ENCODE data around the gene MORF4L1. TPM values are rescaled to one million over a fixed set of nuclear protein-coding genes. Genes with fewer than 3 reads are reported as not detected.

The MORF4L1 gene
- total RNA-seq, 6 experiments from 2014 or later, result 86.9 to 126 (median 115) TPM

DNA sequence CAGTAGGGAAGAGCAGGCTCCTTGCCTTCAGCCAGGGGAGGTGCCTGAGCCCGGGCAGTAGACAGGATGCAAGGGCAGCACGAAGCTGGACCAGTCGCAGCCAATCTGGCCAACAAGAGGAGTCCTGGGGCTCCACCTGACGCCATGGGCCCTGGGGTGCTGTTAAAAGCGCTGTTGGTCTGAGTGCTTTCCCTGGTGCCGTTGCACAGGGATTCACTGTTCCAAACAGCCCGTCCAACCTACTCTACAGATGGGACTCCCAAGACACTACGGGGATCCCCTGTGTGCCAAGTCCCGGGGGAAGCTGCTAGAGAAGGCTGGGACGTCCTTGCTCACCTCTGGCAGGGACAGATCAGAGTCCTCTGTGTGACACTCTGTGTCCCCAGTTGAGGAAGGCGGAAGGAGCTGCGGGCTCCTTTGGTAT is 71.5 kb downstream of the MORF4L1 start:
- intact Hi-C loops (cut with DNase I), result no loop called here
- Histone ChIP-seq H3K9me3 (no peaks in the 10 kb centered on the region), H3K4me1 (peaks cover 0 to 20% (median 4%) of the 10 kb centered on the region in 4 donors), H3K27ac (peak overlapping the region; percentile 84 to 94 (median 89)), H3K4me3 (peak overlapping the region; percentile 58 to 75 (median 65)), H3K27me3 (no peaks in the 10 kb centered on the region), H3K36me3 (no peaks in the 10 kb centered on the region)
- 19% methylated on average over 4 of the region's 12 CpGs for whole genome bisulfite sequencing (ENCODE audit: insufficient coverage, low coverage, low lambda C conversion rate, missing lambda C conversion rate)
- DNase-seq, result peak in 1 of 3 donors; percentile 61
- TF ChIP-seq CTCF (IDR thresholded peaks at IDR 0.05) (no peak), POLR2A (IDR thresholded peaks at IDR 0.05) (no peak)
- ATAC-seq, result peak; percentile 39 to 58 (median 52)

DNA sequence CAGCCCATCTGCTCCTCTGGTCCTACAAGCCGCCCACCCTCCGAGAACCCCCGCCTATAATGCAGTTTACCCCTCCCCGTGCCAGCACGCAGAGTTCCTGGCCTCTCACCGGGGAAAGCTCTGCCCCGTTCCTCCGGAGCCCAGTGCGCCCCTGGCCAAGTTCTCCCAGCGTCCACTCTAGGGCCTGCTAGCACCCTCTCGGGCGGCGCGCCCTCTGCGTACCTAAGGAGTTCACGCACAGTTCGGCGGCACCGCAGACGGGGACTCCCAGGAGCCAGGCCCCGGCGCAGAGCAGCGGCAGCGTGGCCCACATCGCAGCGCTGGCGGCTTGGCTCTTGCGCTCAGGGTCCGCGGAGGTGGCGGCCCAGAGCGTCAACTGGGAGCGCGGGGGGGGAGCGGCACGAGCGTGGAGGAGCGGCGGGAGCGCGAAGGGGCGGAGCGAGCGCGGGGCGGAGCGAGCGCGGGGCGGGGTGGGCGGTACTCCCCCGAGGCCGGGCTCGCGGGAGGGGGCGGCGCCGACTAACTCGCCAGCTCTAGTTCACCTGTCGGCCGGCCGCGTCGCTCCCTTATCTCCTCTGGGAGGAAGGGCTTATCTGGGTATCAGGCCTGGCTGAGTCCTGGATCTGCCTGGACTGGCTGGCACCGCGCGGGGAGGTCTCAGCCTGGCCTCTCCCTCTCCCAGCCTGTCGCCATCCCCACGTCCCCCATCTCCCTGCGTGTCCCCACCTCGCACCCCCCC is 72.1 kb downstream of the MORF4L1 start, which contains the start of gene CTSH:
TSS of gene CTSH (minus strand) at position 378 of the 739 bp plus-strand sequence. CDS start at position 313, 65 bp downstream.
- peak within 1 kb of the TSS; percentile 84 to 94 (median 89) for H3K27ac ChIP-seq
- H3K27me3 ChIP-seq, result no peaks in the 10 kb centered on the region
- peak within 1 kb of the TSS; percentile 58 to 75 (median 65) for H3K4me3 ChIP-seq
- ATAC-seq, result peak; percentile 93 to 97 (median 94)
- H3K4me1 ChIP-seq, result peaks cover 0 to 26% (median 7%) of the 10 kb centered on the region in 4 donors
- intact Hi-C loops (cut with DNase I), result no loop called here
- no peaks in the 10 kb centered on the region for H3K36me3 ChIP-seq
- H3K9me3 ChIP-seq, result no peaks in the 10 kb centered on the region
- WGBS (ENCODE audit: insufficient coverage, low coverage, low lambda C conversion rate, missing lambda C conversion rate), result 3% methylated on average over 14 of the region's 71 CpGs
- peak; percentile 95 to 96 (median 96) for DNase-seq
- peak; percentile 57 for TF ChIP-seq POLR2A (IDR thresholded peaks at IDR 0.05)
- TF ChIP-seq CTCF (IDR thresholded peaks at IDR 0.05), result no peak

DNA sequence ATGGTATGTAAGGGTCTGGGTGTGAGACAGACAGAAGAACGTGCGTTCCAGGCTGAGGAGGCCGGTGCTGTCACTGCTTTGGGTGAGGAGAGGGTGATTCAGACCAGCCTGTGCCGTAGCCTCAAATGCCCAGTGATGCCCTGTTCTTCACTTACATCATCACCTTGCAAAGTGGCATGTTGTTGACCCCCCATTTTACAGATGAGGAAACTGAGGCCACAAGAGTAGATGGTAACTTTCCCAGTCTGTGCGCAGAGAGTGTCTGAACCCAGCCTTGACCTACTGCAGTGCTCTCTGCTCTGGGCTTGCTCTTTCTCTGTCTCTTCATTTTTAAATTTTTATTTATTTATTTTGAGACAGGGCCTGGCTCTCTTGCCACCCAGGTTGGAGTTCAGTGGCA is 73.8 kb downstream of the MORF4L1 start:
- no peak for TF ChIP-seq CTCF (IDR thresholded peaks at IDR 0.05)
- no peak for TF ChIP-seq POLR2A (IDR thresholded peaks at IDR 0.05)
- intact Hi-C loops (cut with DNase I), result no loop called here
- Histone ChIP-seq H3K4me3 (no peak overlapping the region), H3K4me1 (peaks cover 0 to 41% (median 14%) of the 10 kb centered on the region in 4 donors), H3K27me3 (no peaks in the 10 kb centered on the region), H3K27ac (no peak overlapping the region), H3K36me3 (no peaks in the 10 kb centered on the region), H3K9me3 (no peaks in the 10 kb centered on the region)
- DNase-seq (no peak), ATAC-seq (no peak)
- 100% methylated on average over 4 of the region's 5 CpGs for WGBS (ENCODE audit: insufficient coverage, low coverage, low lambda C conversion rate, missing lambda C conversion rate)

GRCh38 chr15:78947506-78947905 is 74.8 kb downstream of the MORF4L1 start:
- Histone ChIP-seq H3K27me3 (no peaks in the 10 kb centered on the region), H3K9me3 (no peaks in the 10 kb centered on the region), H3K4me3 (no peak overlapping the region), H3K27ac (no peak overlapping the region), H3K4me1 (peaks cover 0 to 51% (median 19%) of the 10 kb centered on the region in 4 donors), H3K36me3 (no peaks in the 10 kb centered on the region)
- intact Hi-C loops (cut with DNase I), result no loop called here
- ATAC-seq (no peak), DNase-seq (no peak)
- 70% methylated on average over 3 of the region's 5 CpGs for WGBS (ENCODE audit: insufficient coverage, low coverage, low lambda C conversion rate, missing lambda C conversion rate)
- no peak for TF ChIP-seq CTCF (IDR thresholded peaks at IDR 0.05)
- no peak for TF ChIP-seq POLR2A (IDR thresholded peaks at IDR 0.05)

Small RNA genes lying within 50 kb of the gene (small RNA-seq; reads per million reads assigned to genes)
- gene RNU6-415P, result 0 reads per million in 2 experiments

Other genes starting within 250 kb of the MORF4L1 start
- gene CHRNB4, start 231.7 kb upstream of the MORF4L1 start, total RNA-seq, result under 1 TPM in 1 of 6 experiments, not detected in 5; 0.53 TPM
- gene ADAMTS7, start 61.4 kb upstream of the MORF4L1 start, total RNA-seq, result 1 to 10 TPM in 3 of 6 experiments, under 1 TPM in 3; 0.49 to 1.4 (median 1.1) TPM
- 100 to 1,000 TPM in 2 of 6 experiments, 10 to 100 TPM in 4; 32.0 to 183 (median 98.1) TPM for gene CTSH, start 72.2 kb downstream of the MORF4L1 start, total RNA-seq
- under 1 TPM in 1 of 6 experiments, not detected in 5; 0.29 TPM for gene RASGRF1, start 217.9 kb downstream of the MORF4L1 start, total RNA-seq